ENCODE measurements around the gene C3. TPM values are rescaled to one million over a fixed set of nuclear protein-coding genes. Genes with fewer than 3 reads are reported as not detected.

The C3 gene
- total and polyA plus RNA-seq, 2 donors from 2014 or later = 452 to 3,831 TPM

GRCh38 chr19:6668691-6669090 is 51.8 kb downstream of the C3 start:
- Histone ChIP-seq H3K4me3 (ENCODE audit: low read length in 3 of 3) (no peak overlapping the region), H3K4me1 (ENCODE audit: control insufficient read depth in 2 of 3, insufficient read depth in 2 of 3, low read depth in 1 of 3, low read length in 3 of 3) (no peaks in the 10 kb centered on the region), H3K9me3 (ENCODE audit: control insufficient read depth in 2 of 3, insufficient read depth in 1 of 3, low read length in 3 of 3) (peaks cover 0 to 5% (median 0%) of the 10 kb centered on the region in 3 donors), H3K27ac (ENCODE audit: low read depth in 2 of 2, low read length in 2 of 2) (no peak overlapping the region), H3K36me3 (ENCODE audit: control insufficient read depth in 2 of 3, insufficient read depth in 3 of 3, low read length in 3 of 3) (no peaks in the 10 kb centered on the region), H3K27me3 (ENCODE audit: control insufficient read depth, insufficient read depth, low read length) (no peaks in the 10 kb centered on the region), H3K9ac (ENCODE audit: low read length in 3 of 3) (no peak overlapping the region)
- FAIRE-seq = no peak
- TF ChIP-seq, protein P1, sequence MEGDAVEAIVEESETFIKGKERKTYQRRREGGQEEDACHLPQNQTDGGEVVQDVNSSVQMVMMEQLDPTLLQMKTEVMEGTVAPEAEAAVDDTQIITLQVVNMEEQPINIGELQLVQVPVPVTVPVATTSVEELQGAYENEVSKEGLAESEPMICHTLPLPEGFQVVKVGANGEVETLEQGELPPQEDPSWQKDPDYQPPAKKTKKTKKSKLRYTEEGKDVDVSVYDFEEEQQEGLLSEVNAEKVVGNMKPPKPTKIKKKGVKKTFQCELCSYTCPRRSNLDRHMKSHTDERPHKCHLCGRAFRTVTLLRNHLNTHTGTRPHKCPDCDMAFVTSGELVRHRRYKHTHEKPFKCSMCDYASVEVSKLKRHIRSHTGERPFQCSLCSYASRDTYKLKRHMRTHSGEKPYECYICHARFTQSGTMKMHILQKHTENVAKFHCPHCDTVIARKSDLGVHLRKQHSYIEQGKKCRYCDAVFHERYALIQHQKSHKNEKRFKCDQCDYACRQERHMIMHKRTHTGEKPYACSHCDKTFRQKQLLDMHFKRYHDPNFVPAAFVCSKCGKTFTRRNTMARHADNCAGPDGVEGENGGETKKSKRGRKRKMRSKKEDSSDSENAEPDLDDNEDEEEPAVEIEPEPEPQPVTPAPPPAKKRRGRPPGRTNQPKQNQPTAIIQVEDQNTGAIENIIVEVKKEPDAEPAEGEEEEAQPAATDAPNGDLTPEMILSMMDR (IDR thresholded peaks at IDR 0.05; ENCODE audit: borderline replicate concordance, extremely low read depth, insufficient read depth) = no peak
- DNase-seq = no peak
- intact Hi-C loops (cut with DNase I) = no loop called here

- intact Hi-C loops (cut with DNase I) = no loop called here
- TF ChIP-seq, protein P1 (IDR thresholded peaks at IDR 0.05; ENCODE audit: borderline replicate concordance, extremely low read depth, insufficient read depth) = no peak
- no peaks in the 10 kb centered on the region for H3K27me3 ChIP-seq (ENCODE audit: control insufficient read depth, insufficient read depth, low read length)
- H3K36me3 ChIP-seq (ENCODE audit: control insufficient read depth in 2 of 3, insufficient read depth in 3 of 3, low read length in 3 of 3) = no peaks in the 10 kb centered on the region
- H3K9ac ChIP-seq (ENCODE audit: low read length in 3 of 3) = no peak overlapping the region
- peaks cover 0 to 5% (median 0%) of the 10 kb centered on the region in 3 donors for H3K9me3 ChIP-seq (ENCODE audit: control insufficient read depth in 2 of 3, insufficient read depth in 1 of 3, low read length in 3 of 3)
- H3K4me1 ChIP-seq (ENCODE audit: control insufficient read depth in 2 of 3, insufficient read depth in 2 of 3, low read depth in 1 of 3, low read length in 3 of 3) = no peaks in the 10 kb centered on the region
- no peak overlapping the region for H3K4me3 ChIP-seq (ENCODE audit: low read length in 3 of 3)
- FAIRE-seq (no peak), DNase-seq (no peak)
- H3K27ac ChIP-seq (ENCODE audit: low read depth in 2 of 2, low read length in 2 of 2) = no peak overlapping the region
These were observed 53.3 kb downstream of the C3 start for GRCh38 chr19:6667114-6667627.

DNA sequence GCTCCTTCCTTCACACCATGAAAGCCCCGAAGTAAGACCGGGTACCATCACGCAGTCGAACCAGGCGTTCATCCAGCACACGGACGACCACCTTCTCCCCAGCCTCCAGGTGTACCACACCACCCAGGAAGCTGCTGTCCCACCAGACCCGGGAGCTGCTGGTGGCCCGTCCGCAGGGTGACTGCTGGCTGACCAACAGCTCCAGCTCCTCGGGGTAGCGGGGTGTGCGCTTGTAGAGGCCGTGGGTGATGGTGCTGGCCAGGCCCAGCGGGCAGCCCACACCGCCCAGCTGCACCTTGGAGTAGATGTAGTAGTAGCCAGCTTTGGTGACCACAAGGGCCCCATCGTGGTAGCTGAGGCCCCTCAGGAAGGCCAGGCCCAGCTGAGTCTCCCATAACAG is 55.5 kb downstream of the C3 start:
- DNase-seq (no peak), FAIRE-seq (no peak)
- Histone ChIP-seq H3K9ac (ENCODE audit: low read length in 3 of 3) (no peak overlapping the region), H3K36me3 (ENCODE audit: control insufficient read depth in 2 of 3, insufficient read depth in 3 of 3, low read length in 3 of 3) (no peaks in the 10 kb centered on the region), H3K27ac (ENCODE audit: low read depth in 2 of 2, low read length in 2 of 2) (no peak overlapping the region), H3K9me3 (ENCODE audit: control insufficient read depth in 2 of 3, insufficient read depth in 1 of 3, low read length in 3 of 3) (peaks cover 0 to 5% (median 0%) of the 10 kb centered on the region in 3 donors), H3K4me3 (ENCODE audit: low read length in 3 of 3) (no peak overlapping the region), H3K27me3 (ENCODE audit: control insufficient read depth, insufficient read depth, low read length) (peaks cover 3% of the 10 kb centered on the region), H3K4me1 (ENCODE audit: control insufficient read depth in 2 of 3, insufficient read depth in 2 of 3, low read depth in 1 of 3, low read length in 3 of 3) (no peaks in the 10 kb centered on the region)
- intact Hi-C loops (cut with DNase I) = no loop called here
- TF ChIP-seq, protein P1 (IDR thresholded peaks at IDR 0.05; ENCODE audit: borderline replicate concordance, extremely low read depth, insufficient read depth) = no peak

All from kidney (tissue), 14 donors.